Dendritic cell treated with granulocyte-macrophage colony-stimulating factor and Interleukin-4, amounts not matched to agents 40 ng/mL and 50 ng/mL, for 4 days (primary cell): ENCODE measurements around the gene EFL1.

ENCODE experiments used
- H3K27ac Mint-ChIP-seq: one replicate; pipeline ENCODE4 v1.8.0; 2022; ENCODE audit warnings: mild to moderate bottlenecking, mixed read lengths
- H3K27me3 Mint-ChIP-seq: one replicate; pipeline ENCODE4 v1.8.0; 2022; ENCODE audit warnings: mild to moderate bottlenecking, mixed read lengths
- H3K36me3 Mint-ChIP-seq: one replicate; pipeline ENCODE4 v1.8.0; 2022; ENCODE audit warnings: low read depth, mixed read lengths
- H3K4me1 Mint-ChIP-seq: one replicate; pipeline ENCODE4 v1.8.0; 2022; ENCODE audit warnings: low read depth, mixed read lengths
- H3K4me3 Mint-ChIP-seq: one replicate; pipeline ENCODE4 v1.8.0; 2022; ENCODE audit warnings: mild to moderate bottlenecking, moderate library complexity, mixed read lengths
- H3K9me3 Mint-ChIP-seq: one replicate; pipeline ENCODE4 v1.8.0; 2022; ENCODE audit warnings: mixed read lengths
- intact Hi-C: fragments of 100-400 bp; cut with micrococcal nuclease; formaldehyde crosslinking; loops from one replicate; pipeline ENCODE4 v1.15.0; 2022

The EFL1 gene

GRCh38 chr15:82140886-82141285 lies 121.6 kb downstream of the EFL1 start:
- peaks cover 55% of the 10 kb centered on the region for H3K36me3 Mint-ChIP-seq

DNA sequence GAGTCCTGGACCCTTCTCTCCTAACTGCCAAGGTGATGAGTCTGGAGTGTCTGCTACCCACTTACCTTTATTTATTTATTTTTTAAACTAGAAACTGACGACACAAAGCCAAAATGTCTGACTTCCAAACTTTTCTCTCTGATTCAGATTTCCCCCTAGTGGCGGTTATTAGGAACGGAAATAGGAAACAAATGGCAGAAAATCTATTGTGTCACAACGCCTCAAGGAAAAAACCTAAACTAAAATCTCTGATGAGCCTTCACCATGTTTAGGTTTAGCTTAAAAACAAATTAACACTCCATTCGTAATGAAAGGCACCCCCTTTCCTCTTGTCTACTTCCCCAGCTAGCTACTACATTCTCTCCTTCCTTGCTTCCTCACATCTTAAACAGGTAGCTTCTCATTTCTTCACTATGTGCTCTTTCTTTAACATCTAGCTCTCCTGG lies 122.7 kb downstream of the EFL1 start:
- H3K4me3 Mint-ChIP-seq = no peak overlapping the region
- peaks cover 47% of the 10 kb centered on the region for H3K36me3 Mint-ChIP-seq
- intact Hi-C loops = loop anchor here (2.0 kb wide), 1 partner anchor 31 kb away; no protein-coding TSS in a partner anchor
- H3K4me1 Mint-ChIP-seq = peaks cover 6% of the 10 kb centered on the region
- H3K27ac Mint-ChIP-seq = no peak overlapping the region
- H3K27me3 Mint-ChIP-seq = no peaks in the 10 kb centered on the region
- no peaks in the 10 kb centered on the region for H3K9me3 Mint-ChIP-seq

More at GRCh38 chr15:82140886-82141285, 121.6 kb downstream of the EFL1 start:
- H3K27ac Mint-ChIP-seq = no peak overlapping the region
- intact Hi-C loops = no loop called here
- H3K4me1 Mint-ChIP-seq = peaks cover 6% of the 10 kb centered on the region
- H3K4me3 Mint-ChIP-seq = no peak overlapping the region
- no peaks in the 10 kb centered on the region for H3K9me3 Mint-ChIP-seq
- H3K27me3 Mint-ChIP-seq = no peaks in the 10 kb centered on the region

DNA sequence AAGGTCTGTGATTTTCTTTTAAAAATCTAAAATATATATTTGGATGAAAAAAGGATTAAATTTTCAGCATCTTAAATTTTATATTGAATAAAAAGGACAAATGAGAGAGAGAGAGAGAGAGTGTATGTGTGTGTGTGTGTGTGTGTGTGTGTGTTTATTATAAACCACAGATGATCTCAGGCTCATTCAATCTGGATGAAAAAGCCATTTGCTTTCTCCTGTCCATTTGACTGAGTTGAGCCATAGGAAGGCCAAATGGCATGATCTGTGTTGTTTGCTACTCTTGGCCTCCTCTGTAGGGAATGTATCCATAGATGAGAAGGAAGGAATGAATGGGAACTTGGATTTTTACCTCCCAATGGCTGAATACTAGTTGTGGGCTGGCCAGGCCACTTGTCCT lies 124.2 kb downstream of the EFL1 start:
- Mint-ChIP-seq H3K9me3 (no peaks in the 10 kb centered on the region), H3K36me3 (peaks cover 44% of the 10 kb centered on the region), H3K27ac (no peak overlapping the region), H3K4me3 (no peak overlapping the region), H3K27me3 (no peaks in the 10 kb centered on the region), H3K4me1 (peaks cover 6% of the 10 kb centered on the region)
- intact Hi-C loops = loop anchor here (2.0 kb wide), 1 partner anchor 30 kb away; no protein-coding TSS in a partner anchor

- Mint-ChIP-seq H3K27me3 (no peaks in the 10 kb centered on the region), H3K4me3 (no peak overlapping the region), H3K36me3 (peaks cover 52% of the 10 kb centered on the region), H3K4me1 (peaks cover 6% of the 10 kb centered on the region), H3K27ac (no peak overlapping the region), H3K9me3 (no peaks in the 10 kb centered on the region)
- intact Hi-C loops = no loop called here
Measured at GRCh38 chr15:82137261-82137660, 125.3 kb downstream of the EFL1 start.

GRCh38 chr15:82136120-82136519 lies 126.4 kb downstream of the EFL1 start:
- Mint-ChIP-seq H3K4me3 (no peak overlapping the region), H3K27ac (no peak overlapping the region), H3K4me1 (peaks cover 6% of the 10 kb centered on the region), H3K27me3 (no peaks in the 10 kb centered on the region), H3K36me3 (peaks cover 55% of the 10 kb centered on the region), H3K9me3 (no peaks in the 10 kb centered on the region)
- intact Hi-C loops = no loop called here

GRCh38 chr15:82135638-82136037 lies 126.9 kb downstream of the EFL1 start:
- H3K4me3 Mint-ChIP-seq = no peak overlapping the region
- H3K9me3 Mint-ChIP-seq = no peaks in the 10 kb centered on the region
- peaks cover 6% of the 10 kb centered on the region for H3K4me1 Mint-ChIP-seq
- peaks cover 57% of the 10 kb centered on the region for H3K36me3 Mint-ChIP-seq
- intact Hi-C loops = no loop called here
- no peaks in the 10 kb centered on the region for H3K27me3 Mint-ChIP-seq
- H3K27ac Mint-ChIP-seq = no peak overlapping the region

- H3K4me1 Mint-ChIP-seq = peaks cover 9% of the 10 kb centered on the region
- no peaks in the 10 kb centered on the region for H3K9me3 Mint-ChIP-seq
- no peak overlapping the region for H3K4me3 Mint-ChIP-seq
- no peak overlapping the region for H3K27ac Mint-ChIP-seq
- H3K27me3 Mint-ChIP-seq = no peaks in the 10 kb centered on the region
- intact Hi-C loops = no loop called here
- H3K36me3 Mint-ChIP-seq = peaks cover 68% of the 10 kb centered on the region
Measured at GRCh38 chr15:82134461-82134860, 128.1 kb downstream of the EFL1 start.

DNA sequence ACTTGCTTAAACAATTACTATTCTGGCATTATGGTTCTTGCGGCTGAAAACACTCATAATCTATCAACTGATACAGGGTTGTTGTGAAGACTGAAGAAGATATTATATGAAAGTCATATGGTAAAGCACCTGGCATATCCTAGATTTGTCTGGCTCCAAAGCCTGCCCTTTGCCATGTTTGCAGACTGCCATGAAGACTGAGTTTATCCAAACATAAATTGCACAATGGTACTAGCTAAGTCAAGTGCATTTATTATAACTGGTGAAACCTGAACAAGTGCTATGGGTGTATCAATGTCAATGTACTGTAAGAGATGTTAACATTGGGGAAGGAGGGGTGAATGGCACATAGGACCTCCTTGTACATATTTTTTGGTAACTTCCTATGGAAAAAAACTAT lies 129.3 kb downstream of the EFL1 start:
- Mint-ChIP-seq H3K36me3 (peaks cover 61% of the 10 kb centered on the region), H3K27ac (no peak overlapping the region), H3K9me3 (no peaks in the 10 kb centered on the region), H3K4me1 (peaks cover 17% of the 10 kb centered on the region), H3K4me3 (no peak overlapping the region), H3K27me3 (no peaks in the 10 kb centered on the region)
- intact Hi-C loops = no loop called here

- no peaks in the 10 kb centered on the region for H3K9me3 Mint-ChIP-seq
- H3K36me3 Mint-ChIP-seq = peaks cover 56% of the 10 kb centered on the region
- H3K27me3 Mint-ChIP-seq = no peaks in the 10 kb centered on the region
- H3K27ac Mint-ChIP-seq = no peak overlapping the region
- intact Hi-C loops = no loop called here
- H3K4me1 Mint-ChIP-seq = peaks cover 17% of the 10 kb centered on the region
- H3K4me3 Mint-ChIP-seq = no peak overlapping the region
Measured at GRCh38 chr15:82132742-82133141, 129.8 kb downstream of the EFL1 start.

- no peak overlapping the region for H3K4me3 Mint-ChIP-seq
- peaks cover 50% of the 10 kb centered on the region for H3K36me3 Mint-ChIP-seq
- no peaks in the 10 kb centered on the region for H3K27me3 Mint-ChIP-seq
- H3K27ac Mint-ChIP-seq = no peak overlapping the region
- intact Hi-C loops = no loop called here
- no peaks in the 10 kb centered on the region for H3K9me3 Mint-ChIP-seq
- H3K4me1 Mint-ChIP-seq = peaks cover 17% of the 10 kb centered on the region
Measured at GRCh38 chr15:82132096-82132495, 130.4 kb downstream of the EFL1 start.

- H3K27ac Mint-ChIP-seq = peak overlapping the region; percentile 66
- H3K4me1 Mint-ChIP-seq = peaks cover 17% of the 10 kb centered on the region
- H3K36me3 Mint-ChIP-seq = peaks cover 51% of the 10 kb centered on the region
- H3K27me3 Mint-ChIP-seq = no peaks in the 10 kb centered on the region
- H3K9me3 Mint-ChIP-seq = no peaks in the 10 kb centered on the region
- H3K4me3 Mint-ChIP-seq = no peak overlapping the region
- intact Hi-C loops = no loop called here
Measured at GRCh38 chr15:82130248-82130647, 132.3 kb downstream of the EFL1 start.

DNA sequence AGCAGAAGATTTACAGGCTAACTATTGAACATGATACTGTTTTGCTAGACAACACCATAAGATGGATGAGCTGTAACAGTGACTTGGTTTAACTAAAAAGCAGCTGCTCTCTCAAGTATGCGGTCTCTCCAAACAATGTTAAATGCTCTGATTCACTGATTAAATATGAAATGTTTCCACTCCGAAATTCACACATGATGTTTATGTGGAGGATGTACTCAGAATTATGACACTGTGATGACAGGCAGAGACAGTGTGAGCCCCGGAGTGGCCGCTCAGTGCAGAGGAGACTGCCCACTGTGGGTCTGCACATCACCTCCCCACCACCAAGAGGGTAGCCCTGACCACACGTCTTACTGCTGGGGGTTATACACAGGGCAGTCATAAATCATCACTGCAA lies 132.8 kb downstream of the EFL1 start:
- intact Hi-C loops = no loop called here
- H3K36me3 Mint-ChIP-seq = peaks cover 55% of the 10 kb centered on the region

DNA sequence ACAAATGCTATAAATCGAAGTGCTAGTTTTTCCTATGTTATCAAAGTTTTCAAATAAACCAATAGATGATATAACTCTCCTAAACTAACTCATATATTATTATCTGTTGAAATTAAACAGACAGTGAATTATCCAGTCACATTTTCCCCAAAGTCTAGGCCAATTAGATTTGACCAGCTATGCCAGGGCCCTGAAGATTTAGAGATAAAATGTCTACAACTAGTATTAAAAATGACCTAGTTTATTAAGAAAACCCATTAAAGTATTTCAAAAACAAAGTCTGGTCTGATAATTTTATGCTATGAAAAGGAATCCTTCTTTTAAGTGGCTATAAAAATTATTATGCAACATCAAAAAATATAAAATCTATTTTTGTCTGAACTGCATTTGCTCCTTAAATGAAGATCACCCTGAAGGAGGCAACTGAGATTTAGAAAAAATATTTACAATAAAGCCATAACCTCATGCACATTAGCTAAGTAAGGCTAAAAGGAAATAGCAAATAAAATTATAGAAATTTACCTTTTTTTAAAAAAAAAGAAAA lies 133.3 kb downstream of the EFL1 start:
- H3K27me3 Mint-ChIP-seq = no peaks in the 10 kb centered on the region
- intact Hi-C loops = no loop called here
- H3K4me1 Mint-ChIP-seq = peaks cover 17% of the 10 kb centered on the region
- peaks cover 56% of the 10 kb centered on the region for H3K36me3 Mint-ChIP-seq
- no peak overlapping the region for H3K27ac Mint-ChIP-seq
- H3K9me3 Mint-ChIP-seq = no peaks in the 10 kb centered on the region
- H3K4me3 Mint-ChIP-seq = no peak overlapping the region

More for the DNA sequence above, 132.8 kb downstream of the EFL1 start:
- Mint-ChIP-seq H3K4me1 (peaks cover 17% of the 10 kb centered on the region), H3K4me3 (no peak overlapping the region), H3K27ac (peak overlapping the region; percentile 66), H3K9me3 (no peaks in the 10 kb centered on the region), H3K27me3 (no peaks in the 10 kb centered on the region)

GRCh38 chr15:82128401-82129148 lies 134.0 kb downstream of the EFL1 start:
- H3K27me3 Mint-ChIP-seq = no peaks in the 10 kb centered on the region
- intact Hi-C loops = no loop called here
- H3K36me3 Mint-ChIP-seq = peaks cover 55% of the 10 kb centered on the region
- H3K27ac Mint-ChIP-seq = no peak overlapping the region
- peaks cover 17% of the 10 kb centered on the region for H3K4me1 Mint-ChIP-seq
- no peak overlapping the region for H3K4me3 Mint-ChIP-seq
- no peaks in the 10 kb centered on the region for H3K9me3 Mint-ChIP-seq
